Left ventricle myocardium inferior (tissue), 1 donor: ENCODE results near the gene RALGPS1. TPM values are rescaled to one million over a fixed set of nuclear protein-coding genes. Genes with fewer than 3 reads are reported as not detected.

ENCODE experiments used
- DNase-seq: peaks from one replicate; pipeline ENCODE4 v3.0.0-alpha.2; 2020
- H3K27ac ChIP-seq: fragments of 200-600 bp; replicated peaks from 2 replicates; pipeline ENCODE4 v1.8.0; 2021
- H3K27me3 ChIP-seq: fragments of 200-600 bp; 2 replicates; pipeline ENCODE4 v1.8.0; 2021; ENCODE audit warnings: low read depth
- H3K36me3 ChIP-seq: fragments of 200-600 bp; 2 replicates; pipeline ENCODE4 v1.8.0; 2021
- H3K4me1 ChIP-seq: fragments of 200-600 bp; 2 replicates; pipeline ENCODE4 v1.8.0; 2021
- H3K4me3 ChIP-seq: fragments of 200-600 bp; 2 replicates; pipeline ENCODE4 v1.8.0; 2021; ENCODE audit warnings: mild to moderate bottlenecking, moderate library complexity
- H3K9me3 ChIP-seq: fragments of 200-600 bp; replicated peaks from 2 replicates; pipeline ENCODE4 v1.8.0; 2021
- intact Hi-C: fragments of 100-400 bp; cut with micrococcal nuclease; formaldehyde crosslinking; loops from one replicate; pipeline ENCODE4 v1.11.0; 2022
- total RNA-seq: library from RNA; stranded (reverse); fragmentation: NEBNext Ultra II Directional; extraction: Animal tissue kit (Norgen Biotek cat#: 25700); gene quantifications from one replicate; pipeline ENCODE4 v1.2.1, GENCODE V29; 2021
- TF ChIP-seq, protein P1 (sequence below): fragments of 200-600 bp; IDR thresholded peaks from 2 replicates; pipeline ENCODE4 v1.8.0; 2021; ENCODE audit warnings: antibody characterized with exemption, mild to moderate bottlenecking, borderline replicate concordance
- donor health status: DM: no; HTN: yes; CAD: no; lungs with severe emphysema.

RALGPS1 gene
- total RNA-seq, 1 donor from 2014 or later = 18.9 TPM

DNA sequence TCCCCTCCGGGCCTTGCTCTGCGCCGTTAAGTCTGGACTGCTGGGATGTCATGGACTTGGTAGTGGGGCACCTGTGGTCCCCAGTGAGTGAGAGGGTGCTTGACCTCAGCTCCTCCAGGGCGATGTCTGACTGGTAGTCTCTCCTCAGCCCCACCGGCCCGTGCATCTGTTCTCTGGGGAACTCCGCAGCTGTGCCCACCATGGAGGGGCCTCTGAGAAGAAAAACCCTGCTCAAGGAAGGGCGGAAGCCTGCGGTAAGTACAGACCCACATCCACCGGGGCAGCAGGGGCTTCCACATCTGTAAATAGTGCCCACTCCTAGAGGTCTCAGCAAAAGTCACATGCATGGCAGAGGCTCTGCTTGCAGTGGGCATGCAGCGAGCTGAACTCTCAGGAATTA lies 297.4 kb downstream of the RALGPS1 start:
- H3K4me3 ChIP-seq = no peak overlapping the region
- no peak for DNase-seq
- intact Hi-C loops = no loop called here
- no peaks in the 10 kb centered on the region for H3K36me3 ChIP-seq
- TF ChIP-seq, protein P1, sequence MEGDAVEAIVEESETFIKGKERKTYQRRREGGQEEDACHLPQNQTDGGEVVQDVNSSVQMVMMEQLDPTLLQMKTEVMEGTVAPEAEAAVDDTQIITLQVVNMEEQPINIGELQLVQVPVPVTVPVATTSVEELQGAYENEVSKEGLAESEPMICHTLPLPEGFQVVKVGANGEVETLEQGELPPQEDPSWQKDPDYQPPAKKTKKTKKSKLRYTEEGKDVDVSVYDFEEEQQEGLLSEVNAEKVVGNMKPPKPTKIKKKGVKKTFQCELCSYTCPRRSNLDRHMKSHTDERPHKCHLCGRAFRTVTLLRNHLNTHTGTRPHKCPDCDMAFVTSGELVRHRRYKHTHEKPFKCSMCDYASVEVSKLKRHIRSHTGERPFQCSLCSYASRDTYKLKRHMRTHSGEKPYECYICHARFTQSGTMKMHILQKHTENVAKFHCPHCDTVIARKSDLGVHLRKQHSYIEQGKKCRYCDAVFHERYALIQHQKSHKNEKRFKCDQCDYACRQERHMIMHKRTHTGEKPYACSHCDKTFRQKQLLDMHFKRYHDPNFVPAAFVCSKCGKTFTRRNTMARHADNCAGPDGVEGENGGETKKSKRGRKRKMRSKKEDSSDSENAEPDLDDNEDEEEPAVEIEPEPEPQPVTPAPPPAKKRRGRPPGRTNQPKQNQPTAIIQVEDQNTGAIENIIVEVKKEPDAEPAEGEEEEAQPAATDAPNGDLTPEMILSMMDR = no peak
- H3K27ac ChIP-seq = no peak overlapping the region
- H3K9me3 ChIP-seq = no peaks in the 10 kb centered on the region
- H3K27me3 ChIP-seq = no peaks in the 10 kb centered on the region
- peaks cover 3% of the 10 kb centered on the region for H3K4me1 ChIP-seq

DNA sequence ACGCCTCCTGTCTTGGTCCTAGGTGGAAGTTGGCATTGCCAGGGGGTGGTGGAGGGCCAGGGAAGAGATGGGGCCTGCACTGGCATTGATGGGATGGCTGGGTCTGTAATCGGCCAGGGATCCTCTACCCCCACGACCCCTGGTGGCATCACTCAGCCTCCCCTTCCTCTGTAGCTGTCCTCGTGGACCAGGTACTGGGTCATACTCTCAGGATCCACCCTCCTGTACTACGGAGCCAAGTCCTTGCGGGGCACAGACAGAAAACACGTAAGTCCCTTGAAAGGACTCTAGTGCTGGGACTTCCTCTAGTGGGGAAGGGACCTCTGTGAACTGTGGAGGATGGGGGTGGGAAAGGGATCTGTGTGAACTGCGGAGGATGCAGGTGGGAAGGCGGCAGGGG lies 297.9 kb downstream of the RALGPS1 start:
- TF ChIP-seq, protein P1 = no peak
- no peak overlapping the region for H3K4me3 ChIP-seq
- intact Hi-C loops = no loop called here
- H3K9me3 ChIP-seq = no peaks in the 10 kb centered on the region
- no peaks in the 10 kb centered on the region for H3K36me3 ChIP-seq
- no peaks in the 10 kb centered on the region for H3K27me3 ChIP-seq
- DNase-seq = no peak
- peaks cover 3% of the 10 kb centered on the region for H3K4me1 ChIP-seq
- H3K27ac ChIP-seq = no peak overlapping the region

DNA sequence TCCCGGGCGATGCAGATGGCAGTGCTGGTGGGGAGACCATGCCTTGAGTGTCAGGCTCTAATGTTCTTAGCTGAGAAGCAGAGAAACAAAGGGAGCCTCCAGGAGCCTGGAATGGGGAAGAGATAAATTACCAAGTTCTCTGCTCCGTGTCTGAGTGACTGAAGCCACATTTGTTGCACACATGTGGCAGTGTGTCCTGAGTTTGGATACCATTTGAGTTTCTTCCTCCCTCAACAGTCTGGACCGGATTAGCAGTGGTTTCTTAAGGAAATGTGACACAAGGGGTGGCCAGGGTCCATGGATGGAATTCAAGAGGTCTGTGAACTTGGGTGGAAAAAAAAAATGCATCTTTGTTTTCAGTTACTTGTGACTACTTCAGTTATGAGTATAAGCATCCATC lies 299.3 kb downstream of the RALGPS1 start:
- intact Hi-C loops = no loop called here
- H3K27me3 ChIP-seq = no peaks in the 10 kb centered on the region

DNA sequence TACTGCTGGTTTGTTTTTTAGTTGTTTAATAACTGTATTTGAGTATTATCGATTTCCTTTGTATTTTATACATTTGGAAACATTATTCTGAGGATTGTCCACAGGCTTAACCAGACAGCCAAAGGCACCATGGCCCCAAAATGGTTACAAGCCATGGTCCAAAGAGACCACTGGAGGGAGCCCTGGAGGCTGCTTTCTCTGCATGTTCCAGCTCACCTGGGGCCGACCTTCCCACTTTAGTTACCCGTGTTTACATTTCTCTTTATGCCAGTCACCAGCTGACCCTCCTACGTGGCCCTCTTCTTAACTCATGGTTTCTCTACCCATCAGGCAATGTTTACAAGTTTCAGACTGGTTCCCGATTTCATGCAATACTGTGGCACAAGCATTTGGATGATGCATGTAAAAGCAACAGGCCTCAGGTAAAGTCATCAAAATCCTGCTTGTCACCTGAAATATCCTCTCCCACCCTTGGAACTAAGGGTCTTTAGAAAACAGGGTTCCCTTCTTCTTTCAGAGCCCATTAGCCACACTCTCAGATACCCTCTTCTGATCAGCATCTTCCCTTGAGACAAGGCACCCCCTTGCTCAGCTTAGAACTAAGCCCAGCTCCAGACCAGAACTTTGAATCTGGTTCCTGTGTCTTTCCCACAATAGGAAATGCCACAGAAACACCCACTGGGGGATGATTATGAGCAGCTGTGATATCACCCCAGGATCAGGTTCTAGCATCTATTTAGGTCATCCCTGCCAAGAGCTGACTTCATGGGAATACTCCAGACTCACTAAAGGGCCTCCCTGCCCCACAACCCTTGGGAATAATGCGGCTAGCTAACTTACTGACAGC lies 300.1 kb downstream of the RALGPS1 start:
- H3K36me3 ChIP-seq = peaks cover 5% of the 10 kb centered on the region
- H3K4me3 ChIP-seq = no peak overlapping the region
- no peaks in the 10 kb centered on the region for H3K27me3 ChIP-seq
- H3K4me1 ChIP-seq = peaks cover 3% of the 10 kb centered on the region
- no peaks in the 10 kb centered on the region for H3K9me3 ChIP-seq
- no peak for DNase-seq
- intact Hi-C loops = no loop called here
- H3K27ac ChIP-seq = no peak overlapping the region
- TF ChIP-seq, protein P1 = peak; percentile 84

More for the DNA sequence above, 299.3 kb downstream of the RALGPS1 start:
- H3K9me3 ChIP-seq = no peaks in the 10 kb centered on the region
- H3K36me3 ChIP-seq = peaks cover 3% of the 10 kb centered on the region
- peaks cover 3% of the 10 kb centered on the region for H3K4me1 ChIP-seq
- DNase-seq = no peak
- no peak overlapping the region for H3K27ac ChIP-seq
- TF ChIP-seq, protein P1 = no peak
- H3K4me3 ChIP-seq = no peak overlapping the region

DNA sequence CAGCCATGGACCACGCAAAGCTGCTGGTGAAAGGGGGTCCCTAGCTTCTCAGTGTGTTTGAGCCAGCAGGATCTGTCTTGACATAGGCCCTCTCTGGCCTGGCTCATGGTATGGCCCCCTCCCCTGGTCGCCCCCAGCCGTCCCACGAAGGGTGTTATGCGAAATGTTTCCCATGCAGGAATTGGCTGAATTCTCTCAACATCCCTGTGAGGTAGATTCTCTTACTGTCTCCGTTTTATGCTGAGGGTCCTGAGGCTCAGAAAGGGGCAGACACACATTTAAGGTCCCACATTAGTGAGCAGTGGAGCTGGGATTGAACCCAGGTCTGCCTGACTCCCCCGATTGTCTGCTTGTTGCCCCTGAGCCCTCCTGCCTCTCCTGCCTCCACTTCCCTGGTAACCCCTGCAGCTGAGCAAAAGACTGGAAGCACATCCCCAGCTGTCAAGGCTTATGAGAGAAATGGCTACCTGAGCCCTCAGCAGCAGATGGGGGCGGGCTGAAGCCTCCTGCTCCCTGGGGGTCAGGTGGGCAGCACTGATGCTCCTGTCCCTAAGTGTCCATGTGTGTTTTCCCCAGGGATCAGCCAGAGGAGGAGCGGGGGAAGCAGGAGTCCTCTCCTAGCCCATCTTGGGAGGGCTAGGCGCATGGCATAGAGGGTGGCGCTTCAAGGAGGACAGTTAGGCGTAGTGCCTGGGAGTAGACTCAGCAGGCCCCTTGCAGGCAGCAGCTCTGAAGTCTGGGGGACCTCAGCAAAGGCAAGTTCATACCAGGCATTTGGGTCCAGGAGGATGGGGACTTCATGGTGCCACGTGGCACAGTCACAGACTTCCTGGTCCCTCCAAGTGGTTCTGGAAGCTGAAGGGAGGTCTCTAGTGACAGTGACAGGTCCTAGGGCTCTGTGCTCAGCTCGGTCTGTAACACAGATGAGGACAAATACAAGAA lies 301.0 kb downstream of the RALGPS1 start:
- no peak for DNase-seq
- no peaks in the 10 kb centered on the region for H3K9me3 ChIP-seq
- peaks cover 3% of the 10 kb centered on the region for H3K4me1 ChIP-seq
- no peaks in the 10 kb centered on the region for H3K27me3 ChIP-seq
- TF ChIP-seq, protein P1 = no peak
- intact Hi-C loops = no loop called here
- H3K4me3 ChIP-seq = no peak overlapping the region
- H3K36me3 ChIP-seq = peaks cover 5% of the 10 kb centered on the region
- H3K27ac ChIP-seq = no peak overlapping the region
